HG03196 (cell line): Measurements from ENCODE around the gene DDX46.
"Not testable (repeated sequence)": the region's sequence is repeated elsewhere in the genome, so short reads cannot be mapped to it uniquely, and the experiment has no call there.

Source experiments
- ATAC-seq: cut with Tn5 transposase; IDR thresholded peaks from one replicate; pipeline ENCODE4 v1.9.1; 2021; ENCODE audit not compliant: unreplicated experiment

Gene DDX46

GRCh38 chr5:134758504-134759341, at the start of gene DDX46:
Gene DDX46, plus strand, starts transcription at chr5:134758779. Its CDS starts 160 bp downstream, at chr5:134758939.
- peak; percentile 97 for ATAC-seq

- no peak for ATAC-seq
These were observed 44.5 kb upstream of the DDX46 start for GRCh38 chr5:134714120-134714519.

GRCh38 chr5:134714541-134714940, 44.0 kb upstream of the DDX46 start:
- ATAC-seq, result no peak

GRCh38 chr5:134715466-134715865, 43.1 kb upstream of the DDX46 start:
- ATAC-seq, result not testable (repeated sequence)

- no peak for ATAC-seq
These were observed 33.7 kb upstream of the DDX46 start for GRCh38 chr5:134724872-134725271.

GRCh38 chr5:134732819-134733218, 25.8 kb upstream of the DDX46 start:
- ATAC-seq, result no peak

GRCh38 chr5:134735243-134735642, 23.3 kb upstream of the DDX46 start:
- ATAC-seq, result no peak

- ATAC-seq, result no peak
These were observed 22.3 kb upstream of the DDX46 start for GRCh38 chr5:134736173-134736812.

GRCh38 chr5:134738133-134738962, 20.2 kb upstream of the DDX46 start, which contains the start of gene CAMLG:
Gene CAMLG, plus strand, starts transcription at chr5:134738548. Its CDS starts 73 bp downstream, at chr5:134738621.
- ATAC-seq, result peak; percentile 98

GRCh38 chr5:134738963-134739661, 19.5 kb upstream of the DDX46 start:
- no peak for ATAC-seq

- no peak for ATAC-seq
These were observed 17.5 kb upstream of the DDX46 start for GRCh38 chr5:134741052-134741451.

GRCh38 chr5:134742134-134742533, 16.4 kb upstream of the DDX46 start:
- no peak for ATAC-seq

- no peak for ATAC-seq
These were observed 9.2 kb upstream of the DDX46 start for GRCh38 chr5:134749415-134749814.

- ATAC-seq, result no peak
These were observed 439 bp upstream of the DDX46 start for GRCh38 chr5:134758176-134758503.

- ATAC-seq, result not testable (repeated sequence)
These were observed 9.1 kb downstream of the DDX46 start for GRCh38 chr5:134767528-134768291.

- ATAC-seq, result no peak
These were observed 10.6 kb downstream of the DDX46 start for GRCh38 chr5:134769206-134769605.

- ATAC-seq, result no peak
These were observed 14.0 kb downstream of the DDX46 start for GRCh38 chr5:134772461-134773125.

GRCh38 chr5:134777366-134777765, 18.8 kb downstream of the DDX46 start:
- no peak for ATAC-seq

- ATAC-seq, result no peak
These were observed 25.8 kb downstream of the DDX46 start for GRCh38 chr5:134784241-134784920.
